Panc1 (cell line): Measurements from ENCODE around the gene AK2. TPM values are rescaled to one million over a fixed set of nuclear protein-coding genes. Genes with fewer than 3 reads are reported as not detected.
"Not testable (repeated sequence)": the region's sequence is repeated elsewhere in the genome, so short reads cannot be mapped to it uniquely, and the experiment has no call there.

Source experiments
- ATAC-seq: fragments of 200-7000 bp; cut with Tn5 transposase; 2 replicates; pipeline ENCODE4 v1.9.1; 2020; ENCODE audit warnings: mild to moderate bottlenecking, moderate library complexity
- BruUV-seq: library from RNA; stranded (reverse); fragments of 400-500 nt; replicated peaks from 2 replicates; lab custom pipeline; 2021; lab: Mats Ljungman, UMichigan
- CTCF ChIA-PET: fragments of 300-600 bp; sonication (Branson Sonifier 250); formaldehyde crosslinking; loops from one replicate; lab custom pipeline; 2022; ENCODE audit warnings: antibody characterized with exemption; lab: Charles Lee
- POLR2A ChIA-PET: fragments of 300-600 bp; sonication (Branson Sonifier 250); formaldehyde crosslinking; loops from one replicate; lab custom pipeline; 2022; ENCODE audit warnings: antibody characterized with exemption; lab: Charles Lee
- DNase-seq: peaks from one replicate; pipeline ENCODE4 v3.0.0-alpha.2; 2010; ENCODE audit warnings: low read depth, low spot score
- H3K27ac ChIP-seq: 2 replicates; pipeline ENCODE4 v1.5.1; 2011; ENCODE audit warnings: mild to moderate bottlenecking, low read length, inconsistent platforms
- H3K27me3 ChIP-seq: fragments of 200-500 bp; sonication (Bioruptor generic); 2 replicates; pipeline ENCODE4 v1.6.0; 2014; ENCODE audit warnings: low read length, inconsistent platforms; ENCODE audit not compliant: control insufficient read depth, insufficient read depth
- H3K36me3 ChIP-seq: fragments of 200-500 bp; sonication (Bioruptor generic); 2 replicates; pipeline ENCODE4 v1.5.1; 2014; ENCODE audit warnings: inconsistent platforms, mild to moderate bottlenecking, low read length, moderate library complexity; ENCODE audit not compliant: control insufficient read depth, insufficient read depth
- H3K4me1 ChIP-seq: 2 replicates; pipeline ENCODE4 v1.5.1; 2011; ENCODE audit warnings: inconsistent platforms, mild to moderate bottlenecking, low read length, moderate library complexity; ENCODE audit not compliant: control insufficient read depth, insufficient read depth
- H3K4me3 ChIP-seq, 2 experiments: 2 replicates each; pipeline ENCODE4 v1.5.1; 2011 to 2012; ENCODE audit warnings: low read depth in 2 of 2, low read length in 2 of 2, mild to moderate bottlenecking in 2 of 2, inconsistent platforms in 1 of 2, moderate library complexity in 1 of 2
- H3K9me3 ChIP-seq: fragments of 200-500 bp; sonication (Bioruptor generic); 2 replicates; pipeline ENCODE4 v1.5.1; 2014; ENCODE audit warnings: low read depth, mild to moderate bottlenecking, inconsistent platforms, low read length, moderate library complexity; ENCODE audit not compliant: control insufficient read depth, insufficient read depth
- CTCF ChIP-seq: fragments of 450-650 bp; IDR thresholded peaks from 2 replicates; pipeline ENCODE4 v1.5.1; 2017; ENCODE audit warnings: mild to moderate bottlenecking
- POLR2AphosphoS5 ChIP-seq: IDR thresholded peaks from 2 replicates; pipeline ENCODE4 v1.6.1; 2012; ENCODE audit warnings: mild to moderate bottlenecking, low read depth, low read length, moderate library complexity
- REST ChIP-seq, 2 experiments: IDR thresholded peaks; 2 replicates each; pipeline ENCODE4 v1.6.1; 2011 to 2012; ENCODE audit warnings: low read depth in 2 of 2, control low read depth in 1 of 2, low read length in 1 of 2, mild to moderate bottlenecking in 1 of 2, moderate library complexity in 1 of 2; ENCODE audit not compliant: insufficient read depth in 1 of 2
- SIN3A ChIP-seq: IDR thresholded peaks from 2 replicates; pipeline ENCODE4 v1.6.1; 2012; ENCODE audit warnings: low read depth, mild to moderate bottlenecking, low read length, moderate library complexity, borderline replicate concordance; ENCODE audit not compliant: insufficient read depth
- TCF7L2 ChIP-seq: IDR thresholded peaks from 2 replicates; pipeline ENCODE4 v1.6.1; 2011; ENCODE audit warnings: mild to moderate bottlenecking, low read depth, low read length, inconsistent platforms
- in situ Hi-C: cut with HindIII; loops from 2 replicates; pipeline ENCODE4 v1.10.0; 2016; ENCODE audit warnings: low sequenced_read_pairs, low pct_unique_long_range_greater_than_20kb
- intact Hi-C: fragments of 100-400 bp; cut with micrococcal nuclease; formaldehyde crosslinking; loops from one replicate; pipeline ENCODE4 v1.10.0; 2022; ENCODE audit not compliant: unreplicated experiment
- total RNA-seq: library from RNA; stranded (reverse); gene quantifications from one replicate; pipeline ENCODE4 v1.2.1, GENCODE V29; 2021; ENCODE audit not compliant: unreplicated experiment

Gene AK2
- total RNA-seq, 1 experiment from 2014 or later = 213 TPM

- no peaks in the 10 kb centered on the region for H3K9me3 ChIP-seq
- intact Hi-C loops = no loop called here
- H3K4me3 ChIP-seq = no peak overlapping the region
- in situ Hi-C loops = no loop called here
- peaks cover 6% of the 10 kb centered on the region for H3K4me1 ChIP-seq
- no peak for DNase-seq
- TF ChIP-seq POLR2AphosphoS5 (no peak), CTCF (no peak), REST (IDR thresholded peaks at IDR 0.05; ENCODE audit: insufficient read depth in 1 of 2, low read depth in 2 of 2, low read length in 1 of 2) (no peak), SIN3A (no peak), TCF7L2 (no peak)
- ChIA-PET CTCF (interaction anchor here (0.6 to 0.8 kb wide), 2 partner anchors 9 to 117 kb away, joined by 3 to 9 read pairs; no protein-coding TSS in a partner anchor), POLR2A (interaction anchor here (0.5 to 0.6 kb wide), 2 partner anchors 24 to 655 kb away, joined by 4 to 9 read pairs; no protein-coding TSS in a partner anchor)
- no peaks in the 10 kb centered on the region for H3K36me3 ChIP-seq
- peak; percentile 28; the same call in 1 of the 2 replicates for ATAC-seq
- no peaks in the 10 kb centered on the region for H3K27me3 ChIP-seq
- no peak overlapping the region for H3K27ac ChIP-seq
- BruUV-seq = no TSS peak
These were observed 38.6 kb downstream of the AK2 start for GRCh38 chr1:32998064-32998463.

GRCh38 chr1:32997381-32997891, 39.2 kb downstream of the AK2 start:
- intact Hi-C loops = no loop called here
- no TSS peak for BruUV-seq
- DNase-seq (no peak), ATAC-seq (peak; percentile 11; the same call in 1 of the 2 replicates)
- Histone ChIP-seq H3K4me3 (no peak overlapping the region), H3K4me1 (peaks cover 6% of the 10 kb centered on the region), H3K27me3 (no peaks in the 10 kb centered on the region), H3K27ac (no peak overlapping the region), H3K36me3 (no peaks in the 10 kb centered on the region), H3K9me3 (no peaks in the 10 kb centered on the region)
- in situ Hi-C loops = no loop called here
- POLR2A ChIA-PET = interaction anchor here (0.6 to 0.8 kb wide), 4 partner anchors 23 to 47 kb away, joined by 5 to 9 read pairs (median 7); no protein-coding TSS in a partner anchor
- TF ChIP-seq TCF7L2 (no peak), SIN3A (no peak), REST (IDR thresholded peaks at IDR 0.05; ENCODE audit: insufficient read depth in 1 of 2, low read depth in 2 of 2, low read length in 1 of 2) (no peak), CTCF (no peak), POLR2AphosphoS5 (no peak)
- CTCF ChIA-PET = interaction anchor here (0.6 kb wide), 1 partner anchor 36 kb away, joined by 6 read pairs; no protein-coding TSS in a partner anchor

GRCh38 chr1:32993324-32993636, 43.4 kb downstream of the AK2 start:
- BruUV-seq, CTCF ChIA-PET, H3K27me3 ChIP-seq, H3K4me3 ChIP-seq, H3K36me3 ChIP-seq, DNase-seq, in situ Hi-C loops, POLR2A ChIA-PET, ATAC-seq, intact Hi-C loops, H3K9me3 ChIP-seq, H3K27ac ChIP-seq: not testable (repeated sequence)
- H3K4me1 ChIP-seq = peaks cover 11% of the 10 kb centered on the region; the same call in 1 of the 2 replicates
